CD4-positive, CD25-positive, alpha-beta regulatory T cell (primary cell): ENCODE measurements around the gene OSBPL6. TPM values are rescaled to one million over a fixed set of nuclear protein-coding genes. Genes with fewer than 3 reads are reported as not detected.
"Not testable (repeated sequence)": the region's sequence is repeated elsewhere in the genome, so short reads cannot be mapped to it uniquely, and the experiment has no call there.

Source experiments
- ATAC-seq, 2 donors: fragments of 150-1000 bp; cut with Tn5 transposase; one replicate each; pipeline ENCODE4 v1.10.0; 2021; ENCODE audit warnings: low read depth in 2 of 2, moderate number of reproducible peaks in 2 of 2, moderate library complexity in 1 of 2
- DNase-seq, 3 donors: peaks; one replicate each; pipeline versions ENCODE4 v3.0.0 to v3.0.0-alpha.2; 2012 to 2022; ENCODE audit warnings: mixed read lengths in 1 of 3
- H3K27ac ChIP-seq: one replicate; pipeline ENCODE4 v1.7.0; 2013; ENCODE audit warnings: mild to moderate bottlenecking, low read length; ENCODE audit not compliant: insufficient read depth, poor library complexity, severe bottlenecking
- H3K27me3 ChIP-seq: one replicate; pipeline ENCODE4 v1.7.0; 2013; ENCODE audit warnings: low read length; ENCODE audit not compliant: control insufficient read depth, insufficient read depth
- H3K36me3 ChIP-seq: one replicate; pipeline ENCODE4 v1.7.0; 2013; ENCODE audit warnings: mild to moderate bottlenecking, low read length, moderate library complexity; ENCODE audit not compliant: control insufficient read depth, insufficient read depth
- H3K4me1 ChIP-seq: 2 replicates; pipeline ENCODE4 v1.7.0; 2013; ENCODE audit warnings: mild to moderate bottlenecking, low read length; ENCODE audit not compliant: insufficient read depth, control insufficient read depth, poor library complexity, severe bottlenecking
- H3K4me3 ChIP-seq: one replicate; pipeline ENCODE4 v1.7.0; 2013; ENCODE audit warnings: low read depth, mild to moderate bottlenecking, low read length, moderate library complexity
- H3K9me3 ChIP-seq, 2 experiments: 1 replicate in 1 of 2; 2 replicates in 1 of 2; pipeline ENCODE4 v1.7.0; 2013; ENCODE audit warnings: low read length in 2 of 2, mild to moderate bottlenecking in 1 of 2, moderate library complexity in 1 of 2; ENCODE audit not compliant: control insufficient read depth in 2 of 2
- H3K27ac Mint-ChIP-seq, 3 donors: one replicate each; pipeline ENCODE4 v1.8.0; 2020 to 2022; ENCODE audit warnings: mild to moderate bottlenecking in 3 of 3, mixed read lengths in 3 of 3, moderate library complexity in 2 of 3
- H3K27me3 Mint-ChIP-seq: one replicate; pipeline ENCODE4 v1.8.0; 2022; ENCODE audit warnings: mild to moderate bottlenecking, mixed read lengths
- H3K36me3 Mint-ChIP-seq: one replicate; pipeline ENCODE4 v1.8.0; 2020; ENCODE audit warnings: mixed read lengths
- H3K4me1 Mint-ChIP-seq, 4 donors: one replicate each; pipeline ENCODE4 v1.8.0; 2020 to 2022; ENCODE audit warnings: mixed read lengths in 4 of 4, mild to moderate bottlenecking in 1 of 4
- H3K4me3 Mint-ChIP-seq, 4 donors: one replicate each; pipeline ENCODE4 v1.8.0; 2020 to 2022; ENCODE audit warnings: mild to moderate bottlenecking in 4 of 4, mixed read lengths in 4 of 4, moderate library complexity in 3 of 4
- H3K9me3 Mint-ChIP-seq, 7 donors: one replicate each; pipeline ENCODE4 v1.8.0; 2020 to 2022; ENCODE audit warnings: mixed read lengths in 7 of 7, mild to moderate bottlenecking in 3 of 7, moderate library complexity in 2 of 7
- polyA plus RNA-seq, 4 donors: library from polyadenylated mRNA; unstranded; fragments of 300-500 nt; fragmentation: Illumina TruSeq; gene quantifications; one replicate each; pipeline ENCODE4 v1.2.3, GENCODE V29; 2021
- total RNA-seq: library from RNA; stranded (reverse); gene quantifications from one replicate; pipeline ENCODE4 v1.2.3, GENCODE V29; 2022

Gene OSBPL6
- total and polyA plus RNA-seq, 5 donors from 2014 or later: 0.34 TPM; not detected in 4

DNA sequence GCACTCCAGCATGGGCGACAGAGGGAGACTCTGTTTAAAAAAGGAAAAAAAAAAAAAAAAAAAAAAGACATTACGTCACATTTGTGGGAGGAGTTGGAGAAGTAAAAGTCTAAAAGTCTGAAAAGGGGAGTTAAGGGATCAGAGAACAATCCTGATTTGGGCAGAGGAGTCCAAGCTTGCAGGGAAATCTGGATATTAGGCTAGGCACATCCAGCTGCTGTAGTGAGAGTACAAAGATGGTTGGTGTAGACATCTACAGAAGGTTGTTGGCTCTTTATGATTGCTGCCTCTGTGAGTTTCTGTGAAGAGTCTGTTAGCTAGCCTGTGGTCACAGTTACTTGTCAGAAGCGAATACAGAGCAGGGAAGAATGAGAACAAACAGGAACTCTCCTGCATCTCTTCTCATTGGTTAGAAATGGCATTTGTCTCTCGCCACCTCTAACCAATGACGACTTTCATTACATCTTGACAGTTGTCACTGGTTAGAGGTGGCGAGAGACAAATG lies 3.3 kb upstream of the OSBPL6 start:
- peaks cover 0 to 1% (median 0%) of the 10 kb centered on the region in 7 donors for H3K9me3 Mint-ChIP-seq
- peaks cover 34% of the 10 kb centered on the region for H3K27me3 ChIP-seq
- no peak overlapping the region for H3K27ac ChIP-seq
- H3K4me3 ChIP-seq: no peak overlapping the region
- H3K4me3 Mint-ChIP-seq: peak overlapping the region in 3 of 4 donors; percentile 8 to 58 (median 44)
- no peak overlapping the region for H3K27ac Mint-ChIP-seq
- DNase-seq (peak in 2 of 3 donors; percentile 15 to 36), ATAC-seq (no peak)
- peaks cover 46% of the 10 kb centered on the region for H3K27me3 Mint-ChIP-seq
- H3K36me3 Mint-ChIP-seq: no peaks in the 10 kb centered on the region
- no peaks in the 10 kb centered on the region for H3K36me3 ChIP-seq
- H3K9me3 ChIP-seq: no peaks in the 10 kb centered on the region
- peaks cover 19% of the 10 kb centered on the region for H3K4me1 ChIP-seq
- H3K4me1 Mint-ChIP-seq: peaks cover 0 to 13% (median 5%) of the 10 kb centered on the region in 4 donors

DNA sequence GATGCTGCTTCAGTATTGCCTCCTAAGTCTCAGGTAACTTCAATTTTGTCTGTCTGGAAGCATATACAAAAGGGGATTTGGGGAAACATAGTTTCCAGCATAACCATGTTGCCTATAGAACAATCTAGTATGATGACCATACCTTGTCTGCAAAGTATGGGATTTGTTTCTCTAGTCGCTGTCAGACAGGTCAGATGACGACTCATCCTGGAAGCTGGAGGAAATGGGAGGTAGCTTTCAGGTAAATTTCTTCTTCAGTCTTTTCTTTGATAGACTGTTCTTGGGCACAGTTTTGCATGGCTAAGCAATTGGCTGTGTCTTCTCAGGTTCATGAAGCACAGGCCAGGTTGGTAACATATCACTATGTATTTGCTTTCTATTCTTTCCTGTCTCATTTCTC lies 2.8 kb upstream of the OSBPL6 start:
- Histone ChIP-seq H3K4me3 (no peak overlapping the region), H3K4me1 (peaks cover 19% of the 10 kb centered on the region), H3K27me3 (peaks cover 38% of the 10 kb centered on the region), H3K36me3 (no peaks in the 10 kb centered on the region), H3K27ac (no peak overlapping the region), H3K9me3 (no peaks in the 10 kb centered on the region)
- peaks cover 0 to 1% (median 0%) of the 10 kb centered on the region in 7 donors for H3K9me3 Mint-ChIP-seq
- H3K4me1 Mint-ChIP-seq: peaks cover 0 to 13% (median 5%) of the 10 kb centered on the region in 4 donors
- H3K36me3 Mint-ChIP-seq: no peaks in the 10 kb centered on the region
- ATAC-seq (no peak), DNase-seq (no peak)
- H3K27me3 Mint-ChIP-seq: peaks cover 45% of the 10 kb centered on the region
- H3K27ac Mint-ChIP-seq: no peak overlapping the region
- peak overlapping the region in 2 of 4 donors; percentile 1 to 8 for H3K4me3 Mint-ChIP-seq

DNA sequence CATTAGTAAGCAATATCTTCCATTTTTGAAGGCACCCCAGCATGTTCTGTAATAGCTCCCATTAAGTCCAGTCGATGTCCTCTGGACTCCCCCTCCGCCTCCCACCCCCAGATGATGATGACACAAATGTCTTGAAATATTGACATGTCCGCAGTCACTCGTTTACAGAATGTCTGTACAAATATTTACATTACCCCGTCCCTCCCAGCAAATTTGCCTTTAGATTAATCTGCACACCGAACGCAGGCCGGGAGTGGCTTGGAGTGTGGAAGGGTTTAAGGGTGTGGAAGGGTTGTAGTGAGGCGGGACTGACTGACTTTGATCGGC lies 853 bp upstream of the OSBPL6 start:
- Mint-ChIP-seq H3K4me1 (peaks cover 0 to 13% (median 5%) of the 10 kb centered on the region in 4 donors), H3K27ac (no peak overlapping the region), H3K9me3 (peaks cover 0 to under 1% (median 0%) of the 10 kb centered on the region in 7 donors), H3K4me3 (peak overlapping the region; percentile 76 to 83 (median 81)), H3K27me3 (peaks cover 61% of the 10 kb centered on the region), H3K36me3 (no peaks in the 10 kb centered on the region)
- ATAC-seq (no peak), DNase-seq (no peak)
- H3K9me3 ChIP-seq: no peaks in the 10 kb centered on the region
- H3K27me3 ChIP-seq: peaks cover 44% of the 10 kb centered on the region
- H3K4me3 ChIP-seq: no peak overlapping the region
- H3K27ac ChIP-seq: no peak overlapping the region
- peaks cover 19% of the 10 kb centered on the region for H3K4me1 ChIP-seq
- H3K36me3 ChIP-seq: no peaks in the 10 kb centered on the region

DNA sequence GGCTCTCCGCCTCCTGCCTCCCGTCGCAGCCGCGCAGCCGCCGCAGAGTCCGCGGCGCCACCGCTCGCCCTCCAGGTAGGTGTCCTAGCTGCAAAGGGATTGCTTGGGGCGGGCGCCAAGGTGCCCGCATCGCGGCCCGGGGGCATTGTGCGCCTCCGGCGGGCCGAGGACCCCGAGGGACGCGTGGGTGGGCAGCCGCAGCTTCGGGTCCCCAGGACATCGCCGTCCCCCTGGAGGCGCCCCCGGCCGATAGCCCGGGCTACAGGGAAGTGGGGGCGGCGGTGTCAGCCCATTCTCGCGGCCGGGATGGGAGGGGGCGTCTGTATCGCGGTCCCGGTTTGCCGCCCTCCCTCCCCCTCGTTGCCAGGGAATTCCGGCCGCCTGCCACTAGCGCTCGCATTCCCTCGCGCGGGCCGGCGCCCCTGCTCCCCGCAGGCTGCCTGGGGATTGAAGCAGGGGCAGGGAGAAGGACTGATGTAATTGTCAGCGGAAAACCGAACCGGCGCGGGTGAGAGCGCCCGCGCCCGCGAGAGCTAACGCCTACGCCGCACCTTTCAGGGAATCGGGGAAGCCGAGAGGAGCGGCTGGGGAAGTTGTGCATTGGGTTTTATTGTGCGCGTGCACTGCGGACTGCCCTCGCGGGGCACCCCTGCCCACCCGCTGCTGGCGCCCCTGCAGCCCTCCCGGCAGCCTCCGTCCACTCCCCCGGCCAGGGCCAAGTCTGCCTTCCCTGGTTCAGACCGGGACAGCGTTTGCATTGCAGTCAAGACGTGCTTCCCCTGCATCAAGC lies 483 bp downstream of the OSBPL6 start:
- peak overlapping the region; percentile 27 for H3K4me3 ChIP-seq

DNA sequence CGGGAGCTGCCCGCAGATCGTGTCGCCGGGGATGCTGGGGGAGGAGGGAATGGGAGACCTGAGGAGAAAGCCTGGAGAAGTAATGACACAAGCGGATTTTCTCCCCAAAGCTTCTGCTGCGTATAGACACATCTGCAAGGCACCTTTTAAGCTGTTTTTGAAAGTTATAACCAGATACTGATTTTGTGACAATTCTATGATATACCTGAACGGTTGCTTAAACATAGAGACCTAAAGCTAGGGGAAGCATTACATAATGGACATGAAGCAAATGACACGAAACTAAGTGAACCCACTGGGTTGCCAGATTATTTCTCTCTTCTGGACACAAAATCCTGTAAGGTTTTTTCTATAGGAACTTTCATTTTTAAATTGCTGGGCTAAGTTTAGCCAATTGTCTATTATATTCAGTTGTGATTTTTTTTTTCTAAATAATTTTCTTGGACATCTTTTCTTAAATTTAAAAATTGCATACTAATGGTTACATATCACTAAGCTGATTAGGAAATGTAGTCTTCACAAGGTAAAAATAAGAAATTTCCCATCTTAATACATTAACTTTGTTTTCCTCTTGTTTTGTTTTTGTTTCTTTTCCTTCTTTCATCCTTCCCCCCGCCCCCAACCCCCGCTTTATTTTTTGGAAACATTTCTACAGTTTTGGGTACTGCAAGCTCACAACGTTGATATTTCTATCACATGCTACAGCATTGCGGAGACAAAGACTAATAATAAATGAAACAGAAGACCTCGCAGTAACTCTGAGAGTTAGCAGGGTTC lies 1.3 kb downstream of the OSBPL6 start:
- DNase-seq (peak in 1 of 3 donors; percentile 2), ATAC-seq (no peak)
- Histone ChIP-seq H3K27ac (no peak overlapping the region), H3K4me1 (peaks cover 19% of the 10 kb centered on the region), H3K27me3 (peaks cover 50% of the 10 kb centered on the region), H3K36me3 (no peaks in the 10 kb centered on the region), H3K9me3 (no peaks in the 10 kb centered on the region), H3K4me3 (peak overlapping the region; percentile 27)
- Mint-ChIP-seq H3K4me1 (peaks cover 0 to 13% (median 5%) of the 10 kb centered on the region in 4 donors), H3K27me3 (peaks cover 70% of the 10 kb centered on the region), H3K9me3 (no peaks in the 10 kb centered on the region), H3K36me3 (no peaks in the 10 kb centered on the region), H3K4me3 (peak overlapping the region; percentile 57 to 88 (median 72)), H3K27ac (no peak overlapping the region)

More for the DNA sequence above, 483 bp downstream of the OSBPL6 start:
- Histone ChIP-seq H3K27ac (no peak overlapping the region), H3K9me3 (no peaks in the 10 kb centered on the region), H3K36me3 (no peaks in the 10 kb centered on the region), H3K4me1 (peaks cover 19% of the 10 kb centered on the region), H3K27me3 (peaks cover 47% of the 10 kb centered on the region)
- H3K9me3 Mint-ChIP-seq: no peaks in the 10 kb centered on the region
- H3K27ac Mint-ChIP-seq: no peak overlapping the region
- ATAC-seq (no peak), DNase-seq (no peak)
- H3K4me3 Mint-ChIP-seq: peak overlapping the region; percentile 57 to 88 (median 72)
- H3K36me3 Mint-ChIP-seq: no peaks in the 10 kb centered on the region
- peaks cover 71% of the 10 kb centered on the region for H3K27me3 Mint-ChIP-seq
- peaks cover 0 to 13% (median 5%) of the 10 kb centered on the region in 4 donors for H3K4me1 Mint-ChIP-seq

DNA sequence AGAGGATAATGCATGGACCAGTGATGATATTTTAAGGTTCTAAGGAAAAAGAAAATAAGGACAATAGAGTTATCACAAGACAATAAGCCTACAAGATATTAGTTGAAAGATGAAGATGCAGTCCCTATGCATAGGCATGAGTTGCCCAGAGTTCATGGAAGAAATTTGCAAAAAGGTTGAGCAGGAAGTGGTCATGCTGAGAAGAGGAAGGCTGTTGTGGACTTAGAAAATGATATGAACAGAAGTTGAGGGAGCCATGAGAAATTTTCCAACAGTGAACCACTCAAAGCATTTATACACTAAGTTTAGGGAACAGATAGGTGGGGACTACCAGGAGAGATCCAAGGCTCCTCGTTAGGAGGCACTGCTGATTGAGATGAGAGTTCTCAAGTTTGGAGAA lies 3.5 kb downstream of the OSBPL6 start:
- H3K9me3 Mint-ChIP-seq: no peaks in the 10 kb centered on the region
- Histone ChIP-seq H3K27me3 (peaks cover 43% of the 10 kb centered on the region), H3K9me3 (no peaks in the 10 kb centered on the region), H3K4me3 (no peak overlapping the region), H3K36me3 (no peaks in the 10 kb centered on the region), H3K27ac (no peak overlapping the region), H3K4me1 (peaks cover 19% of the 10 kb centered on the region)
- ATAC-seq: no peak
- H3K27me3 Mint-ChIP-seq: peaks cover 61% of the 10 kb centered on the region
- DNase-seq: no peak
- H3K4me1 Mint-ChIP-seq: peaks cover 0 to 11% (median 4%) of the 10 kb centered on the region in 4 donors
- no peaks in the 10 kb centered on the region for H3K36me3 Mint-ChIP-seq
- H3K27ac Mint-ChIP-seq: no peak overlapping the region
- no peak overlapping the region for H3K4me3 Mint-ChIP-seq

DNA sequence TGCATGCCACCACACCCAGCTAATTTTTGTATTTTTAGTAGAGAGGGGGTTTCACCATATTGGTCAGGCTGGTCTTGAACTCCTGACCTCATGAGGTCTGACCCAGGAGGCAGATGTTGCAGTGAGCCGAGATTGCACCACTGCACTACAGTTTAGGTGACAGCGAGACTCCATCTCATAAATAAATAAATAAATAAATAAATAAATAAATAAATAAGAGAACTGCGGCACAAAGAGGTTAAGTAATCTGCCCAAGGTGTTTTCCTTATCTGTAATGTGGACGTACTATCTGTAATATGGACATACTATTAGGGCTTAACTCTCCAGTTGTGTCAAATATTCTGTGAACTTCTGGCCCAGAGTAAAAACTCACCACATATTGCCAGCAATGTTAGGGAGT lies 4.1 kb downstream of the OSBPL6 start:
- H3K9me3 Mint-ChIP-seq, H3K36me3 ChIP-seq, H3K36me3 Mint-ChIP-seq, H3K4me1 Mint-ChIP-seq, ATAC-seq, H3K9me3 ChIP-seq, DNase-seq, H3K27ac Mint-ChIP-seq, H3K4me3 ChIP-seq, H3K4me3 Mint-ChIP-seq, H3K27ac ChIP-seq: not testable (repeated sequence)
- Histone ChIP-seq H3K27me3 (peaks cover 39% of the 10 kb centered on the region), H3K4me1 (peaks cover 19% of the 10 kb centered on the region)
- peaks cover 58% of the 10 kb centered on the region for H3K27me3 Mint-ChIP-seq
